ENCODE data around the gene SLC44A1. TPM values are rescaled to one million over a fixed set of nuclear protein-coding genes. Genes with fewer than 3 reads are reported as not detected.

Gene SLC44A1
- total and polyA plus RNA-seq, 10 of the 15 experiments (the other 5 are each of a cell fraction or from before 2014, with no cell fraction given) = 2.4 to 21.2 (median 12.4) TPM

DNA sequence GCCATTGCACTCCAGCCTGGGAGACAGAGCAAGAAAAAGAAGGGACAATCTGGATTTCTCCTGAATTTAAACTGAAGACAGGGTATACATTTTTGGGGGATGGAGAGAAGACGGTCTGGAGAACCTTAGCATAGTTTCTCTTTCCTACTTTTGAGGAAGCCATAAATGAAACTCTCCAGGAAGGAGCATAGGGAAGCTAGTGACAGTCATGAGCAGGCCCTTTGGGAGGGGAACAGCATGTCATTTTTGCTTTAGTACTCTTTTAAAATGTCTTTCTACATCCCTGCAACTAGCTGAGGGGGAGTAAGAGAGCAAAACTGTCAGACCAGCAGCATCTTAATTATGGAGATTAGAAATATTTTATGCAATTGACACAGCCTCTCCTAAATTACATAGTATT is 8.2 kb upstream of the SLC44A1 start:
- no peak overlapping the region for H3K4me2 ChIP-seq (ENCODE audit: control insufficient read depth, insufficient read depth)
- WGBS (ENCODE audit: insufficient coverage, insufficient replicate concordance, low lambda C conversion rate, missing lambda C conversion rate) = 0% methylated on average over 1 of the region's 1 CpG
- in situ Hi-C loops (cut with MboI) = no loop called here
- intact Hi-C loops (cut with micrococcal nuclease; ENCODE audit: unreplicated experiment) = no loop called here
- ChIA-PET CTCF (interaction anchor here (0.6 kb wide), 1 partner anchor 373 kb away, joined by 3 read pairs; no protein-coding TSS in a partner anchor), POLR2A (no interaction called here), RAD21 (ENCODE audit: unreplicated experiment) (no interaction called here), SMC1A (ENCODE audit: uncharacterized antibody, unreplicated experiment) (no interaction called here)
- no peaks in the 10 kb centered on the region for H3K4me1 ChIP-seq (ENCODE audit: control insufficient read depth, insufficient read depth, low read length)
- no peaks in the 10 kb centered on the region for H3K79me2 ChIP-seq (ENCODE audit: control insufficient read depth, insufficient read depth, low read length)
- no peaks in the 10 kb centered on the region for H3K27me3 ChIP-seq (replicated peaks in 1 of 2; ENCODE audit: control insufficient read depth in 2 of 2, insufficient read depth in 2 of 2, low read length in 1 of 2)
- no peaks in the 10 kb centered on the region for H3K36me3 ChIP-seq (ENCODE audit: control insufficient read depth in 2 of 2, insufficient read depth in 2 of 2, low read length in 1 of 2)
- no TSS peak for BruUV-seq (replicated peaks)
- no peak overlapping the region for H3K4me3 ChIP-seq
- H4K20me1 ChIP-seq (ENCODE audit: control insufficient read depth, insufficient read depth) = no peaks in the 10 kb centered on the region
- FAIRE-seq = no peak
- H2AFZ ChIP-seq (ENCODE audit: control insufficient read depth, low read depth, low read length) = no peak overlapping the region
- H3K27ac ChIP-seq (ENCODE audit: control insufficient read depth, insufficient read depth) = no peak overlapping the region
- no peak for ATAC-seq
- H3K9ac ChIP-seq (ENCODE audit: control insufficient read depth, insufficient read depth, low read length) = no peak overlapping the region
- no peaks in the 10 kb centered on the region for H3K9me3 ChIP-seq (replicated peaks; ENCODE audit: control insufficient read depth, insufficient read depth, low read length)
- DNase-seq (ENCODE audit: low read depth, low spot score) = no peak
- TF ChIP-seq ZBTB11 (CRISPR knock-in tag; IDR thresholded peaks at IDR 0.05) (no peak), ATF2 (IDR thresholded peaks at IDR 0.05; ENCODE audit: low read length) (no peak), NR2F1 (conservative IDR thresholded peaks at IDR 0.05) (no peak), SRF (IDR thresholded peaks at IDR 0.05; ENCODE audit: low read depth in 2 of 2, low read length in 2 of 2) (no peak), CTCF (IDR thresholded peaks at IDR 0.05 in 2 of 3, conservative IDR thresholded peaks at IDR 0.05 in 1 of 3; ENCODE audit: control insufficient read depth in 2 of 3, extremely low read depth in 1 of 3, insufficient read depth in 1 of 3, low read depth in 3 of 3, low read length in 3 of 3) (no peak), CEBPB (IDR thresholded peaks at IDR 0.05; ENCODE audit: borderline replicate concordance in 1 of 2, low read depth in 2 of 2, low read length in 2 of 2) (no peak), ZNF274 (IDR thresholded peaks at IDR 0.05; ENCODE audit: insufficient read depth, insufficient read length) (no peak), HCFC1 (IDR thresholded peaks at IDR 0.05; ENCODE audit: low read length) (no peak), KDM1A (IDR thresholded peaks at IDR 0.05; ENCODE audit: borderline replicate concordance) (no peak), ZBED1 (IDR thresholded peaks at IDR 0.05; ENCODE audit: borderline replicate concordance) (no peak), SMC3 (IDR thresholded peaks at IDR 0.05; ENCODE audit: borderline replicate concordance, low read length) (no peak), SIX5 (IDR thresholded peaks at IDR 0.05; ENCODE audit: low read depth, low read length, severe bottlenecking) (no peak), KLF5 (IDR thresholded peaks at IDR 0.05; ENCODE audit: partially characterized antibody) (no peak), BCL11A (IDR thresholded peaks at IDR 0.05; ENCODE audit: low read depth, low read length) (no peak), BHLHE40 (IDR thresholded peaks at IDR 0.05; ENCODE audit: borderline replicate concordance in 1 of 2, low read depth in 2 of 2, low read length in 1 of 2) (no peak), ZNF622 (IDR thresholded peaks at IDR 0.05) (no peak), MYB (IDR thresholded peaks at IDR 0.05; ENCODE audit: borderline replicate concordance, low read depth, low read length) (no peak), SMARCA5 (IDR thresholded peaks at IDR 0.05) (no peak)
- TF ChIP-seq, protein P1, sequence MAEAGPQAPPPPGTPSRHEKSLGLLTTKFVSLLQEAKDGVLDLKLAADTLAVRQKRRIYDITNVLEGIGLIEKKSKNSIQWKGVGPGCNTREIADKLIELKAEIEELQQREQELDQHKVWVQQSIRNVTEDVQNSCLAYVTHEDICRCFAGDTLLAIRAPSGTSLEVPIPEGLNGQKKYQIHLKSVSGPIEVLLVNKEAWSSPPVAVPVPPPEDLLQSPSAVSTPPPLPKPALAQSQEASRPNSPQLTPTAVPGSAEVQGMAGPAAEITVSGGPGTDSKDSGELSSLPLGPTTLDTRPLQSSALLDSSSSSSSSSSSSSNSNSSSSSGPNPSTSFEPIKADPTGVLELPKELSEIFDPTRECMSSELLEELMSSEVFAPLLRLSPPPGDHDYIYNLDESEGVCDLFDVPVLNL (IDR thresholded peaks at IDR 0.05; ENCODE audit: low read depth, low read length) = no peak

Measured in GM12878 (cell line).